ENCODE data around the gene TMEM37.

TMEM37 gene

GRCh38 chr2:119484834-119485233 is 53.2 kb downstream of the TMEM37 start:
- Histone ChIP-seq H3K27me3 (replicated peaks; ENCODE audit: control insufficient read depth, insufficient read depth, low read length) (peaks cover 49% of the 10 kb centered on the region), H3K9me3 (ENCODE audit: control insufficient read depth, low read length) (no peaks in the 10 kb centered on the region), H3K4me1 (ENCODE audit: control insufficient read depth, insufficient read depth, low read length) (peaks cover 21% of the 10 kb centered on the region), H3K9ac (ENCODE audit: low read length) (no peak overlapping the region), H3K4me3 (ENCODE audit: low read length) (no peak overlapping the region), H3K36me3 (ENCODE audit: control insufficient read depth, insufficient read depth, low read length, severe bottlenecking) (no peaks in the 10 kb centered on the region)
- DNase-seq (ENCODE audit: low read depth): no peak

- no peak for DNase-seq (ENCODE audit: low read depth)
- Histone ChIP-seq H3K27me3 (replicated peaks; ENCODE audit: control insufficient read depth, insufficient read depth, low read length) (peaks cover 44% of the 10 kb centered on the region), H3K9me3 (ENCODE audit: control insufficient read depth, low read length) (no peaks in the 10 kb centered on the region), H3K4me3 (ENCODE audit: low read length) (no peak overlapping the region), H3K9ac (ENCODE audit: low read length) (no peak overlapping the region), H3K4me1 (ENCODE audit: control insufficient read depth, insufficient read depth, low read length) (peaks cover 21% of the 10 kb centered on the region), H3K36me3 (ENCODE audit: control insufficient read depth, insufficient read depth, low read length, severe bottlenecking) (no peaks in the 10 kb centered on the region)
Measured at GRCh38 chr2:119485336-119486110, 53.9 kb downstream of the TMEM37 start.

- peaks cover 21% of the 10 kb centered on the region for H3K4me1 ChIP-seq (ENCODE audit: control insufficient read depth, insufficient read depth, low read length)
- DNase-seq (ENCODE audit: low read depth): no peak
- no peaks in the 10 kb centered on the region for H3K9me3 ChIP-seq (ENCODE audit: control insufficient read depth, low read length)
- H3K27me3 ChIP-seq (replicated peaks; ENCODE audit: control insufficient read depth, insufficient read depth, low read length): peaks cover 43% of the 10 kb centered on the region
- no peaks in the 10 kb centered on the region for H3K36me3 ChIP-seq (ENCODE audit: control insufficient read depth, insufficient read depth, low read length, severe bottlenecking)
- no peak overlapping the region for H3K4me3 ChIP-seq (ENCODE audit: low read length)
- H3K9ac ChIP-seq (ENCODE audit: low read length): no peak overlapping the region
Measured at GRCh38 chr2:119486196-119486827, 54.7 kb downstream of the TMEM37 start.

GRCh38 chr2:119486886-119487285 is 55.2 kb downstream of the TMEM37 start:
- no peaks in the 10 kb centered on the region for H3K36me3 ChIP-seq (ENCODE audit: control insufficient read depth, insufficient read depth, low read length, severe bottlenecking)
- DNase-seq (ENCODE audit: low read depth): no peak

GRCh38 chr2:119487434-119488244 is 56.0 kb downstream of the TMEM37 start:
- Histone ChIP-seq H3K4me3 (ENCODE audit: low read length) (no peak overlapping the region), H3K27me3 (replicated peaks; ENCODE audit: control insufficient read depth, insufficient read depth, low read length) (peaks cover 36% of the 10 kb centered on the region), H3K9me3 (ENCODE audit: control insufficient read depth, low read length) (no peaks in the 10 kb centered on the region), H3K9ac (ENCODE audit: low read length) (no peak overlapping the region), H3K4me1 (ENCODE audit: control insufficient read depth, insufficient read depth, low read length) (peaks cover 30% of the 10 kb centered on the region), H3K36me3 (ENCODE audit: control insufficient read depth, insufficient read depth, low read length, severe bottlenecking) (no peaks in the 10 kb centered on the region)
- no peak for DNase-seq (ENCODE audit: low read depth)

More at GRCh38 chr2:119486886-119487285, 55.2 kb downstream of the TMEM37 start:
- H3K9me3 ChIP-seq (ENCODE audit: control insufficient read depth, low read length): no peaks in the 10 kb centered on the region
- peaks cover 25% of the 10 kb centered on the region for H3K4me1 ChIP-seq (ENCODE audit: control insufficient read depth, insufficient read depth, low read length)
- H3K4me3 ChIP-seq (ENCODE audit: low read length): no peak overlapping the region
- H3K27me3 ChIP-seq (replicated peaks; ENCODE audit: control insufficient read depth, insufficient read depth, low read length): peaks cover 38% of the 10 kb centered on the region
- no peak overlapping the region for H3K9ac ChIP-seq (ENCODE audit: low read length)

All from adipocyte (in vitro differentiated cells).